HG03025 (cell line): Measurements from ENCODE around the gene TIMMDC1.
"Not testable (repeated sequence)": the region's sequence is repeated elsewhere in the genome, so short reads cannot be mapped to it uniquely, and the experiment has no call there.

Source experiments
- ATAC-seq: cut with Tn5 transposase; IDR thresholded peaks from one replicate; pipeline ENCODE4 v1.9.1; 2021; ENCODE audit warnings: mild to moderate bottlenecking, moderate library complexity; ENCODE audit not compliant: unreplicated experiment, low FRiP score

The TIMMDC1 gene

GRCh38 chr3:119508172-119508845 is 10.0 kb downstream of the TIMMDC1 start:
- ATAC-seq = no peak

- ATAC-seq = no peak
These were observed 12.3 kb downstream of the TIMMDC1 start for GRCh38 chr3:119510690-119511089.

GRCh38 chr3:119514637-119515036 is 16.3 kb downstream of the TIMMDC1 start:
- no peak for ATAC-seq

- ATAC-seq = no peak
These were observed 18.8 kb downstream of the TIMMDC1 start for GRCh38 chr3:119517112-119517511.

- ATAC-seq = no peak
These were observed 19.7 kb downstream of the TIMMDC1 start for GRCh38 chr3:119518026-119518425.

- no peak for ATAC-seq
These were observed 26.8 kb downstream of the TIMMDC1 start for GRCh38 chr3:119524931-119525662.

- ATAC-seq = no peak
These were observed 29.4 kb downstream of the TIMMDC1 start for GRCh38 chr3:119527714-119528113.

- ATAC-seq = no peak
These were observed 31.5 kb downstream of the TIMMDC1 start for GRCh38 chr3:119529883-119530282.

- ATAC-seq = no peak
These were observed 32.1 kb downstream of the TIMMDC1 start for GRCh38 chr3:119530456-119530855.

- no peak for ATAC-seq
These were observed 32.8 kb downstream of the TIMMDC1 start for GRCh38 chr3:119531151-119531550.

GRCh38 chr3:119534296-119534695 is 35.9 kb downstream of the TIMMDC1 start:
- ATAC-seq = no peak

GRCh38 chr3:119536757-119537156 is 38.4 kb downstream of the TIMMDC1 start:
- no peak for ATAC-seq

GRCh38 chr3:119538772-119539171 is 40.4 kb downstream of the TIMMDC1 start:
- ATAC-seq = no peak

GRCh38 chr3:119541547-119541946 is 43.2 kb downstream of the TIMMDC1 start:
- ATAC-seq = no peak

GRCh38 chr3:119542168-119542767 is 43.9 kb downstream of the TIMMDC1 start:
- ATAC-seq = no peak

GRCh38 chr3:119543147-119543546 is 44.8 kb downstream of the TIMMDC1 start:
- ATAC-seq = no peak

- ATAC-seq = no peak
These were observed 48.9 kb downstream of the TIMMDC1 start for GRCh38 chr3:119547227-119547626.

- ATAC-seq = no peak
These were observed 50.0 kb downstream of the TIMMDC1 start for GRCh38 chr3:119548341-119548740.

GRCh38 chr3:119550192-119550910 is 52.0 kb downstream of the TIMMDC1 start:
- ATAC-seq = no peak

- no peak for ATAC-seq
These were observed 53.3 kb downstream of the TIMMDC1 start for GRCh38 chr3:119551598-119551997.

- ATAC-seq = not testable (repeated sequence)
These were observed 54.6 kb downstream of the TIMMDC1 start for GRCh38 chr3:119552928-119553327.
